GM12891 (cell line): ENCODE measurements around the gene POLR2C.

Source experiments
- PAX5 ChIP-seq: IDR thresholded peaks from 2 replicates; pipeline ENCODE4 v1.6.1; 2011; ENCODE audit warnings: low read length, moderate library complexity, mild to moderate bottlenecking; ENCODE audit not compliant: insufficient read depth, severe bottlenecking
- POLR2A ChIP-seq: IDR thresholded peaks from 2 replicates; pipeline ENCODE4 v1.6.1; 2011; ENCODE audit warnings: low read depth, low read length, control low read depth
- POLR2AphosphoS5 ChIP-seq: IDR thresholded peaks from 2 replicates; pipeline ENCODE4 v1.6.1; 2011; ENCODE audit warnings: low read depth, low read length, control low read depth
- POU2F2 ChIP-seq: IDR thresholded peaks from 2 replicates; pipeline ENCODE4 v1.6.1; 2011; ENCODE audit warnings: low read depth, mild to moderate bottlenecking, control low read depth, low read length, moderate library complexity
- SPI1 ChIP-seq: IDR thresholded peaks from 2 replicates; pipeline ENCODE4 v1.6.1; 2011; ENCODE audit warnings: low read depth, low read length, control low read depth
- TAF1 ChIP-seq: IDR thresholded peaks from 2 replicates; pipeline ENCODE4 v1.6.1; 2011; ENCODE audit warnings: low read depth, low read length, control low read depth

DNA sequence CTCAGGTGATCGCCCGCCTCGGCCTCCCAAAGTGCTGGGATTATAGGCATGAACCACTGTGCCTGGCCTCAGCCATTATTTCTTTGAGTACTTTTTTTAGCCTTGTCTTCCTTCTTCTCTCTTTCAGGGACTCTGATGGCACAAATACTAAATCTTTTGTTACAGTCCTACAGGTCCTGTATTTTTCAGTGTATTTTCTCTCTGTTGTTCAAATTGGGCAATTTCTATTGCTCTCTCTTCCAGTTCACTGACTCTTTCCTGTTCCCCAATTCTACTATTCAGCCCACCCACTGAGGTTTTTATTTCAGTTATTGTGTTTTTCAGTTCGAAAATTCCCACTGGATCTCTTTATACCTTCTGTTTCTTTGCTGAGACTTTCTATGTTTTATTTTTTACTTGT is 31.3 kb downstream of the POLR2C start:
- TF ChIP-seq TAF1 (no peak), POLR2A (no peak), POLR2AphosphoS5 (no peak), PAX5 (no peak), POU2F2 (no peak), SPI1 (no peak)
